SK-N-SH (cell line): ENCODE measurements around the gene MADD.

Experiments used
- CHD2 ChIP-seq: fragments of 150-350 bp; IDR thresholded peaks from 2 replicates; pipeline ENCODE4 v1.6.1; 2018; ENCODE audit warnings: low read length; ENCODE audit not compliant: partially characterized antibody
- ELF1 ChIP-seq: IDR thresholded peaks from 2 replicates; pipeline ENCODE4 v1.4.0; 2012
- EZH2phosphoT487 ChIP-seq: fragments of 200-600 bp; sonication (generic); IDR thresholded peaks from 2 replicates; pipeline ENCODE4 v1.6.1; 2017; ENCODE audit warnings: low read depth, mixed run types, mild to moderate bottlenecking, antibody characterized with exemption, moderate library complexity, borderline replicate concordance
- GABPA ChIP-seq: IDR thresholded peaks from 2 replicates; pipeline ENCODE4 v1.4.0; 2012; ENCODE audit warnings: low read depth, mild to moderate bottlenecking
- IRF3 ChIP-seq: fragments of 150-350 bp; IDR thresholded peaks from 2 replicates; pipeline ENCODE4 v1.6.1; 2016; ENCODE audit warnings: mild to moderate bottlenecking, low read depth, low read length
- MAX ChIP-seq: IDR thresholded peaks from 2 replicates; pipeline ENCODE4 v1.4.0; 2012; ENCODE audit warnings: low read depth
- POLR2AphosphoS5 ChIP-seq: IDR thresholded peaks from 2 replicates; pipeline ENCODE4 v1.6.1; 2012; ENCODE audit warnings: low read depth, low read length
- RAD21 ChIP-seq: IDR thresholded peaks from 2 replicates; pipeline ENCODE4 v1.6.1; 2012; ENCODE audit warnings: mild to moderate bottlenecking, low read length
- SIN3A ChIP-seq: IDR thresholded peaks from 2 replicates; pipeline ENCODE4 v1.6.1; 2012; ENCODE audit warnings: low read depth, mild to moderate bottlenecking, low read length, moderate library complexity, borderline replicate concordance
- TAF1 ChIP-seq: IDR thresholded peaks from 2 replicates; pipeline ENCODE4 v1.6.1; 2012; ENCODE audit warnings: low read depth, mild to moderate bottlenecking, low read length, moderate library complexity, borderline replicate concordance
- TF ChIP-seq, protein P1 (sequence below): fragments of 200-600 bp; sonication (generic); IDR thresholded peaks from 2 replicates; pipeline ENCODE4 v1.6.1; 2017; ENCODE audit warnings: antibody characterized with exemption, mild to moderate bottlenecking, moderate library complexity
- TF ChIP-seq, protein P2 (sequence below): IDR thresholded peaks from 2 replicates; pipeline ENCODE4 v1.4.0; 2012; ENCODE audit warnings: low read depth, borderline replicate concordance

GRCh38 chr11:47376525-47377371, 106.8 kb downstream of the MADD start:
- TF ChIP-seq SIN3A (no peak), TAF1 (no peak), RAD21 (no peak), GABPA (no peak), EZH2phosphoT487 (no peak), IRF3 (no peak), ELF1 (no peak), POLR2AphosphoS5 (no peak), MAX (no peak), CHD2 (no peak)
- TF ChIP-seq, protein P1, sequence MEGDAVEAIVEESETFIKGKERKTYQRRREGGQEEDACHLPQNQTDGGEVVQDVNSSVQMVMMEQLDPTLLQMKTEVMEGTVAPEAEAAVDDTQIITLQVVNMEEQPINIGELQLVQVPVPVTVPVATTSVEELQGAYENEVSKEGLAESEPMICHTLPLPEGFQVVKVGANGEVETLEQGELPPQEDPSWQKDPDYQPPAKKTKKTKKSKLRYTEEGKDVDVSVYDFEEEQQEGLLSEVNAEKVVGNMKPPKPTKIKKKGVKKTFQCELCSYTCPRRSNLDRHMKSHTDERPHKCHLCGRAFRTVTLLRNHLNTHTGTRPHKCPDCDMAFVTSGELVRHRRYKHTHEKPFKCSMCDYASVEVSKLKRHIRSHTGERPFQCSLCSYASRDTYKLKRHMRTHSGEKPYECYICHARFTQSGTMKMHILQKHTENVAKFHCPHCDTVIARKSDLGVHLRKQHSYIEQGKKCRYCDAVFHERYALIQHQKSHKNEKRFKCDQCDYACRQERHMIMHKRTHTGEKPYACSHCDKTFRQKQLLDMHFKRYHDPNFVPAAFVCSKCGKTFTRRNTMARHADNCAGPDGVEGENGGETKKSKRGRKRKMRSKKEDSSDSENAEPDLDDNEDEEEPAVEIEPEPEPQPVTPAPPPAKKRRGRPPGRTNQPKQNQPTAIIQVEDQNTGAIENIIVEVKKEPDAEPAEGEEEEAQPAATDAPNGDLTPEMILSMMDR = no peak
- TF ChIP-seq, protein P2, sequence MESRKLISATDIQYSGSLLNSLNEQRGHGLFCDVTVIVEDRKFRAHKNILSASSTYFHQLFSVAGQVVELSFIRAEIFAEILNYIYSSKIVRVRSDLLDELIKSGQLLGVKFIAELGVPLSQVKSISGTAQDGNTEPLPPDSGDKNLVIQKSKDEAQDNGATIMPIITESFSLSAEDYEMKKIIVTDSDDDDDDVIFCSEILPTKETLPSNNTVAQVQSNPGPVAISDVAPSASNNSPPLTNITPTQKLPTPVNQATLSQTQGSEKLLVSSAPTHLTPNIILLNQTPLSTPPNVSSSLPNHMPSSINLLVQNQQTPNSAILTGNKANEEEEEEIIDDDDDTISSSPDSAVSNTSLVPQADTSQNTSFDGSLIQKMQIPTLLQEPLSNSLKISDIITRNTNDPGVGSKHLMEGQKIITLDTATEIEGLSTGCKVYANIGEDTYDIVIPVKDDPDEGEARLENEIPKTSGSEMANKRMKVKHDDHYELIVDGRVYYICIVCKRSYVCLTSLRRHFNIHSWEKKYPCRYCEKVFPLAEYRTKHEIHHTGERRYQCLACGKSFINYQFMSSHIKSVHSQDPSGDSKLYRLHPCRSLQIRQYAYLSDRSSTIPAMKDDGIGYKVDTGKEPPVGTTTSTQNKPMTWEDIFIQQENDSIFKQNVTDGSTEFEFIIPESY = no peak
